Sigmoid colon (tissue), 4 donors: ENCODE results near the gene KLK14.

Experiments used
- EP300 ChIP-seq, 4 donors: sonication (generic); formaldehyde crosslinking; IDR thresholded peaks; one replicate each; pipeline ENCODE4 v1.6.1; 2017; ENCODE audit warnings: antibody characterized with exemption in 4 of 4
- POLR2A ChIP-seq, 2 donors: fragments of 450-650 bp; IDR thresholded peaks; one replicate each; pipeline ENCODE4 v1.6.1; 2016; ENCODE audit warnings: antibody characterized with exemption in 2 of 2, mild to moderate bottlenecking in 2 of 2, moderate library complexity in 2 of 2
- TF ChIP-seq, protein P1 (sequence below), 4 experiments: fragments of 450-650 bp in 3 of 4; fragments of 200-600 bp in 1 of 4; IDR thresholded peaks; one replicate each; pipeline ENCODE4 v1.5.1; 2016 to 2019; ENCODE audit warnings: antibody characterized with exemption in 4 of 4, mild to moderate bottlenecking in 3 of 4, moderate library complexity in 2 of 4

DNA sequence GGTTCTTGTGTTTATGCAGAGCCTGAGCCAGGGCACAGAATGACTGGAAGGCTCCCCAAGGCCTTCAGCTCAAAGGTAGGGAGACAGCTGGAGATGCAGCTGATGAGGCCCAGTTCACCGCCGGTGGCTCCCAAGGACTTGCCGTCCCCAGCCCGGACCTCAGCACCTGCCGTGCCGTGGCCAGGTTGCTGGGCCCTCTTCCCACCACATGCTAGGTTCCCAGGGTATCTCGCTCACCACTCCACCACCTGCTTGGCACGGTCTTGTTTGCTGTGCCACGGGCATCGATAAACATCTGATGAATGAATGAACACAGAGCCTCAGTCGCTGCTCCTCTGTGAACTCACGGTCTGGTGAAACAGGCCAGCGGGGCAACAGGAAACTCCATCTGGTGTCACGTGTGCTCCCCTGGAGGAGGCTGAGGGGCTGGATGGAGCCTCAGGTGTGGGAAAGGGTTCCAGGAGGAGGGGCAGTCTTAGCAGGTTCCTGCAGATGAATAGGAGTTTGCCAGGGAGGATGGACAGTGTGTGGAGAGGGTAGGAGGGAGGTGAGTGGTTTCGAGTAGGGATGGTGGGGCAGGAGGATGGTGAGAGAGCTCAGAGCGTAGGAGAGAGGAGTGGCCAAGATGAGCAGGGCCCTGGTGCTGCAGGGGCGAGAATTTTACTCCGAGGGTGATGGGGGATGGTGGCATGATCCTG, 3.6 kb upstream of the KLK14 start:
- TF ChIP-seq, protein P1, sequence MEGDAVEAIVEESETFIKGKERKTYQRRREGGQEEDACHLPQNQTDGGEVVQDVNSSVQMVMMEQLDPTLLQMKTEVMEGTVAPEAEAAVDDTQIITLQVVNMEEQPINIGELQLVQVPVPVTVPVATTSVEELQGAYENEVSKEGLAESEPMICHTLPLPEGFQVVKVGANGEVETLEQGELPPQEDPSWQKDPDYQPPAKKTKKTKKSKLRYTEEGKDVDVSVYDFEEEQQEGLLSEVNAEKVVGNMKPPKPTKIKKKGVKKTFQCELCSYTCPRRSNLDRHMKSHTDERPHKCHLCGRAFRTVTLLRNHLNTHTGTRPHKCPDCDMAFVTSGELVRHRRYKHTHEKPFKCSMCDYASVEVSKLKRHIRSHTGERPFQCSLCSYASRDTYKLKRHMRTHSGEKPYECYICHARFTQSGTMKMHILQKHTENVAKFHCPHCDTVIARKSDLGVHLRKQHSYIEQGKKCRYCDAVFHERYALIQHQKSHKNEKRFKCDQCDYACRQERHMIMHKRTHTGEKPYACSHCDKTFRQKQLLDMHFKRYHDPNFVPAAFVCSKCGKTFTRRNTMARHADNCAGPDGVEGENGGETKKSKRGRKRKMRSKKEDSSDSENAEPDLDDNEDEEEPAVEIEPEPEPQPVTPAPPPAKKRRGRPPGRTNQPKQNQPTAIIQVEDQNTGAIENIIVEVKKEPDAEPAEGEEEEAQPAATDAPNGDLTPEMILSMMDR (IDR thresholded peaks at IDR 0.05), result no peak
- TF ChIP-seq POLR2A (IDR thresholded peaks at IDR 0.05) (no peak), EP300 (IDR thresholded peaks at IDR 0.05) (no peak)
